Mesenchymal stem cell (in vitro differentiated cells and primary cell): Measurements from ENCODE around the gene ACACA.
A peak's percentile ranks its signal among the peaks of the same experiment; 100 is the strongest.

Experiments
- DNase-seq: peaks from one replicate; pipeline ENCODE4 v3.0.0-alpha.2; 2013
- H2AFZ ChIP-seq: one replicate; pipeline ENCODE4 v1.6.1; 2013; ENCODE audit warnings: low read depth, mild to moderate bottlenecking, control low read depth, inconsistent platforms, low read length, moderate library complexity
- H2AK5ac ChIP-seq: 2 replicates; pipeline ENCODE4 v1.6.1; 2013; ENCODE audit warnings: low read length, moderate library complexity, mild to moderate bottlenecking, inconsistent platforms; ENCODE audit not compliant: severe bottlenecking
- H2BK120ac ChIP-seq: one replicate; pipeline ENCODE4 v1.6.1; 2013; ENCODE audit warnings: low read depth, mild to moderate bottlenecking, inconsistent platforms, low read length, moderate library complexity
- H2BK12ac ChIP-seq, 2 experiments: one replicate each; pipeline ENCODE4 v1.6.1; 2013; ENCODE audit warnings: inconsistent platforms in 2 of 2, low read length in 2 of 2, mild to moderate bottlenecking in 2 of 2, moderate library complexity in 2 of 2, control low read depth in 1 of 2
- H2BK15ac ChIP-seq: one replicate; pipeline ENCODE4 v1.6.1; 2013; ENCODE audit warnings: mild to moderate bottlenecking, low read depth, inconsistent platforms; ENCODE audit not compliant: poor library complexity, severe bottlenecking
- H2BK5ac ChIP-seq: 2 replicates; pipeline ENCODE4 v1.6.1; 2013; ENCODE audit warnings: low read depth, mild to moderate bottlenecking, low read length, control low read depth, inconsistent platforms; ENCODE audit not compliant: poor library complexity, severe bottlenecking
- H3K14ac ChIP-seq, 2 experiments: one replicate each; pipeline ENCODE4 v1.6.1; 2013; ENCODE audit warnings: inconsistent platforms in 2 of 2, low read length in 2 of 2, control low read depth in 1 of 2, mild to moderate bottlenecking in 1 of 2, moderate library complexity in 1 of 2
- H3K18ac ChIP-seq, 2 experiments: one replicate each; pipeline ENCODE4 v1.6.1; 2013; ENCODE audit warnings: inconsistent platforms in 2 of 2, low read length in 2 of 2, control low read depth in 1 of 2, low read depth in 1 of 2, mild to moderate bottlenecking in 1 of 2
- H3K23ac ChIP-seq, 2 experiments: one replicate each; pipeline ENCODE4 v1.6.1; 2013; ENCODE audit warnings: inconsistent platforms in 2 of 2, low read length in 2 of 2, mild to moderate bottlenecking in 2 of 2, moderate library complexity in 2 of 2, control low read depth in 1 of 2
- H3K27ac ChIP-seq: 2 replicates; pipeline ENCODE4 v1.5.1; 2013; ENCODE audit warnings: mild to moderate bottlenecking, moderate library complexity, low read length, control low read depth, inconsistent platforms; ENCODE audit not compliant: poor library complexity, severe bottlenecking
- H3K27me3 ChIP-seq, 2 experiments: 2 replicates each; pipeline versions ENCODE4 v1.6.1 to v1.7.0; 2013; ENCODE audit warnings: low read length in 2 of 2, mild to moderate bottlenecking in 2 of 2, moderate library complexity in 2 of 2, control low read depth in 1 of 2, inconsistent platforms in 1 of 2; ENCODE audit not compliant: control insufficient read depth in 1 of 2, insufficient read depth in 1 of 2
- H3K36me3 ChIP-seq, 2 experiments: 2 replicates each; pipeline versions ENCODE4 v1.6.1 to v1.7.0; 2013; ENCODE audit warnings: low read length in 2 of 2, control low read depth in 1 of 2, inconsistent platforms in 1 of 2, low read depth in 1 of 2, mild to moderate bottlenecking in 1 of 2; ENCODE audit not compliant: insufficient read depth in 2 of 2, control insufficient read depth in 1 of 2
- H3K4ac ChIP-seq, 2 experiments: one replicate each; pipeline ENCODE4 v1.6.1; 2013; ENCODE audit warnings: inconsistent platforms in 2 of 2, low read length in 2 of 2, mild to moderate bottlenecking in 2 of 2, moderate library complexity in 2 of 2, control low read depth in 1 of 2, low read depth in 1 of 2
- H3K4me1 ChIP-seq: 2 replicates; pipeline ENCODE4 v1.6.1; 2013; ENCODE audit warnings: low read depth, low read length, control low read depth; ENCODE audit not compliant: control insufficient read depth, insufficient read depth
- H3K4me2 ChIP-seq: 2 replicates; pipeline ENCODE4 v1.6.1; 2013; ENCODE audit warnings: low read length, mild to moderate bottlenecking, inconsistent platforms; ENCODE audit not compliant: poor library complexity, severe bottlenecking
- H3K4me3 ChIP-seq, 2 experiments: 2 replicates each; pipeline versions ENCODE4 v1.5.1 to v1.7.0; 2013; ENCODE audit warnings: low read length in 2 of 2, mild to moderate bottlenecking in 2 of 2, control low read depth in 1 of 2, low read depth in 1 of 2; ENCODE audit not compliant: insufficient read depth in 1 of 2
- H3K79me1 ChIP-seq: replicated peaks from 2 replicates; pipeline ENCODE4 v1.6.1; 2013; ENCODE audit warnings: mild to moderate bottlenecking, control low read depth, low read length, inconsistent platforms; ENCODE audit not compliant: poor library complexity, severe bottlenecking
- H3K9ac ChIP-seq: 2 replicates; pipeline ENCODE4 v1.7.0; 2013; ENCODE audit warnings: mild to moderate bottlenecking, low read length, moderate library complexity
- H3K9me3 ChIP-seq: 2 replicates; pipeline ENCODE4 v1.7.0; 2013; ENCODE audit warnings: mild to moderate bottlenecking, low read length; ENCODE audit not compliant: control insufficient read depth
- H4K8ac ChIP-seq: one replicate; pipeline ENCODE4 v1.6.1; 2013; ENCODE audit warnings: inconsistent platforms, mild to moderate bottlenecking, low read length, moderate library complexity
- H4K91ac ChIP-seq: one replicate; pipeline ENCODE4 v1.6.1; 2013; ENCODE audit warnings: mild to moderate bottlenecking, low read length, inconsistent platforms
- WGBS: methylation state at CpG from one replicate; pipeline ENCODE4 v1.1.7; 2013; ENCODE audit warnings: mixed read lengths; 5-methylcytosine and 5-hydroxymethylcytosine counted together

The ACACA gene

GRCh38 chr17:37399265-37399803, 7.3 kb downstream of the ACACA start:
- Histone ChIP-seq H2AFZ (no peak overlapping the region), H4K91ac (no peak overlapping the region), H3K36me3 (no peaks in the 10 kb centered on the region), H3K27ac (no peak overlapping the region), H3K9ac (no peak overlapping the region), H2BK12ac (no peak overlapping the region), H2BK5ac (no peak overlapping the region), H3K4me2 (no peak overlapping the region), H3K4me1 (peaks cover 4% of the 10 kb centered on the region), H3K14ac (no peak overlapping the region), H3K9me3 (no peaks in the 10 kb centered on the region), H2BK15ac (no peak overlapping the region), H4K8ac (no peak overlapping the region), H3K4me3 (no peak overlapping the region), H3K23ac (no peak overlapping the region), H3K27me3 (no peaks in the 10 kb centered on the region), H3K4ac (no peak overlapping the region), H3K79me1 (peaks cover 13% of the 10 kb centered on the region), H3K18ac (no peak overlapping the region), H2BK120ac (no peak overlapping the region), H2AK5ac (no peak overlapping the region)
- no peak for DNase-seq
- 97% methylated on average over 3 of the region's 5 CpGs for WGBS

- no peak overlapping the region for H3K4me3 ChIP-seq
- no peak overlapping the region for H3K18ac ChIP-seq
- H3K27ac ChIP-seq = no peak overlapping the region
- no peak overlapping the region for H2BK12ac ChIP-seq
- no peaks in the 10 kb centered on the region for H3K27me3 ChIP-seq
- H4K8ac ChIP-seq = no peak overlapping the region
- no peak overlapping the region for H4K91ac ChIP-seq
- H2AFZ ChIP-seq = no peak overlapping the region
- H2AK5ac ChIP-seq = peak overlapping the region; percentile 55
- no peak overlapping the region for H3K9ac ChIP-seq
- H3K36me3 ChIP-seq = no peaks in the 10 kb centered on the region
- WGBS = 98% methylated on average over 7 of the region's 7 CpGs
- DNase-seq = no peak
- no peak overlapping the region for H2BK120ac ChIP-seq
- H3K4ac ChIP-seq = no peak overlapping the region
- H3K14ac ChIP-seq = no peak overlapping the region
- peaks cover 2% of the 10 kb centered on the region for H3K79me1 ChIP-seq
- no peaks in the 10 kb centered on the region for H3K9me3 ChIP-seq
- no peak overlapping the region for H2BK15ac ChIP-seq
- no peak overlapping the region for H3K23ac ChIP-seq
- H3K4me1 ChIP-seq = peaks cover 5% of the 10 kb centered on the region
- no peak overlapping the region for H3K4me2 ChIP-seq
- no peak overlapping the region for H2BK5ac ChIP-seq
Observed at GRCh38 chr17:37393352-37393751, 13.3 kb downstream of the ACACA start.

- Histone ChIP-seq H2AK5ac (no peak overlapping the region), H3K27me3 (no peaks in the 10 kb centered on the region), H3K4me3 (peak overlapping the region in 1 of 2 experiments; percentile 16), H2AFZ (no peak overlapping the region), H3K4ac (no peak overlapping the region), H3K27ac (peak overlapping the region; percentile 79), H2BK120ac (no peak overlapping the region), H3K79me1 (peaks cover 4% of the 10 kb centered on the region), H2BK5ac (no peak overlapping the region), H3K4me2 (peak overlapping the region; percentile 47), H3K23ac (no peak overlapping the region), H4K8ac (no peak overlapping the region), H2BK12ac (no peak overlapping the region), H3K14ac (no peak overlapping the region), H3K4me1 (peaks cover 7% of the 10 kb centered on the region), H2BK15ac (no peak overlapping the region), H4K91ac (no peak overlapping the region), H3K18ac (peak overlapping the region in 1 of 2 experiments; percentile 23), H3K9ac (peak overlapping the region; percentile 28), H3K9me3 (no peaks in the 10 kb centered on the region), H3K36me3 (no peaks in the 10 kb centered on the region)
- peak; percentile 86 for DNase-seq
- 67% methylated on average over 1 of the region's 3 CpGs for WGBS
Observed at GRCh38 chr17:37392024-37392590, 14.5 kb downstream of the ACACA start.

GRCh38 chr17:37391146-37391545, 15.5 kb downstream of the ACACA start:
- Histone ChIP-seq H3K23ac (no peak overlapping the region), H3K9ac (no peak overlapping the region), H2BK120ac (no peak overlapping the region), H3K4me3 (no peak overlapping the region), H4K91ac (no peak overlapping the region), H3K4ac (no peak overlapping the region), H3K27me3 (no peaks in the 10 kb centered on the region), H2AFZ (no peak overlapping the region), H2AK5ac (no peak overlapping the region), H2BK12ac (no peak overlapping the region), H3K4me1 (peaks cover 7% of the 10 kb centered on the region), H3K79me1 (peaks cover 6% of the 10 kb centered on the region), H3K36me3 (no peaks in the 10 kb centered on the region), H4K8ac (no peak overlapping the region), H2BK15ac (no peak overlapping the region), H3K4me2 (no peak overlapping the region), H2BK5ac (no peak overlapping the region), H3K9me3 (no peaks in the 10 kb centered on the region), H3K18ac (no peak overlapping the region), H3K14ac (no peak overlapping the region), H3K27ac (peak overlapping the region; percentile 79)
- DNase-seq = peak; percentile 34
- WGBS = 92% methylated on average over 3 of the region's 6 CpGs
